MG63 (cell line): ENCODE data around the gene OR13C9. TPM values are rescaled to one million over a fixed set of nuclear protein-coding genes. Genes with fewer than 3 reads are reported as not detected.

Experiments
- DNase-seq: peaks from one replicate; pipeline ENCODE4 v3.0.0-alpha.2; 2020
- H3K27me3 ChIP-seq: fragments of 250-450 bp; sonication (Bioruptor Pico); 2 replicates; pipeline ENCODE4 v1.5.1; 2020; ENCODE audit warnings: mild to moderate bottlenecking, moderate library complexity
- H3K36me3 ChIP-seq: fragments of 250-450 bp; sonication (Bioruptor Pico); 2 replicates; pipeline ENCODE4 v1.5.1; 2020; ENCODE audit warnings: mild to moderate bottlenecking, moderate library complexity
- H3K4me3 ChIP-seq: fragments of 250-450 bp; sonication (Bioruptor Pico); 2 replicates; pipeline ENCODE4 v1.5.1; 2020; ENCODE audit warnings: mild to moderate bottlenecking, moderate library complexity
- H3K9me3 ChIP-seq: fragments of 250-450 bp; sonication (Bioruptor Pico); 2 replicates; pipeline ENCODE4 v1.5.1; 2020; ENCODE audit warnings: mild to moderate bottlenecking, moderate library complexity
- total RNA-seq: library from RNA; depleted of rRNA; stranded (reverse); fragments of >200 nt; shearing (Covaris generic); gene quantifications from 2 replicates; pipeline ENCODE4 v1.2.3, GENCODE V29; 2014; ENCODE audit warnings: low replicate concordance; rRNA removed

The OR13C9 gene
- total RNA-seq, 1 experiment from 2014 or later, result not detected

GRCh38 chr9:104575456-104575855 is 42.5 kb downstream of the OR13C9 start:
- Histone ChIP-seq H3K27me3 (no peaks in the 10 kb centered on the region), H3K9me3 (peaks cover 4% of the 10 kb centered on the region), H3K4me3 (no peak overlapping the region), H3K36me3 (no peaks in the 10 kb centered on the region)
- DNase-seq, result no peak

DNA sequence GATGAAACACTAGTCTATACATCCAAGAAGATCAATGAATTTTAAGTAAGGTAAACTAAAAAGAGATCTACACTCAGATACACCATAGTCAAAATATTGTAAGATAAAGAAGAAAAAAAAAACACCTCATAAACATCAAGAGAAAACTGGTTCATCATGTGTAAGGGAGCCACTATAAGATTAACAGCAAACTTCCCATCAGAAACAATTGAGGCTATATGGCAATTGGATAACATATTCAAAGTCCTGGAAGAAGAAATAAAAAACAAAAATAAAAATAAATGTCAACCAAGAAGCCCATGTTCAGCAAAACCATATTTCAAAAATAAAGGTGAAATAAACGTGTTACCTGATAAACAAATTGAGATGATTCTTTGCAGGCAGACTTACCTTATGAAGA is 45.4 kb downstream of the OR13C9 start:
- Histone ChIP-seq H3K4me3 (no peak overlapping the region), H3K9me3 (peaks cover 4% of the 10 kb centered on the region)
- no peak for DNase-seq

GRCh38 chr9:104568868-104569267 is 49.1 kb downstream of the OR13C9 start, which contains the start of gene OR13C8:
Gene OR13C8 (plus strand): TSS chr9:104569168. CDS start chr9:104569168, 0 bp downstream.
- H3K36me3 ChIP-seq, result no peaks in the 10 kb centered on the region
- H3K9me3 ChIP-seq, result peaks cover 4% of the 10 kb centered on the region
- no peak for DNase-seq

More for the DNA sequence above, 45.4 kb downstream of the OR13C9 start:
- no peaks in the 10 kb centered on the region for H3K27me3 ChIP-seq
- H3K36me3 ChIP-seq, result no peaks in the 10 kb centered on the region

More at GRCh38 chr9:104568868-104569267, 49.1 kb downstream of the OR13C9 start, which contains the start of gene OR13C8:
- H3K4me3 ChIP-seq, result no peak within 1 kb of the TSS
- H3K27me3 ChIP-seq, result no peaks in the 10 kb centered on the region

Other genes with a start within 250 kb of the OR13C9 start
- gene OR13F1, start 113.9 kb downstream of the OR13C9 start, total RNA-seq, result not detected in 2 replicates
- gene OR13C4, start 91.0 kb downstream of the OR13C9 start, total RNA-seq, result not detected in 2 replicates
- gene OR13C3, start 81.3 kb downstream of the OR13C9 start, total RNA-seq, result not detected in 2 replicates
- gene OR13C8, start 49.0 kb downstream of the OR13C9 start, total RNA-seq, result not detected in 2 replicates
- not detected in 2 replicates for gene OR13C5, start 18.8 kb downstream of the OR13C9 start, total RNA-seq
- not detected in 2 replicates for gene OR13C2, start 12.6 kb downstream of the OR13C9 start, total RNA-seq
- not detected in 2 replicates for gene OR13D1, start 76.3 kb upstream of the OR13C9 start, total RNA-seq
- 37.1 and 39.2 TPM in 2 replicates for gene NIPSNAP3A, start 129.5 kb upstream of the OR13C9 start, total RNA-seq
- 4.7 TPM in 1 of 2 replicates, not detected in the other for gene NIPSNAP3B, start 145.9 kb upstream of the OR13C9 start, total RNA-seq